ENCODE results near the gene CHTF8.

CHTF8 gene

GRCh38 chr16:69112285-69113129, 19.9 kb downstream of the CHTF8 start:
- DNase-seq (ENCODE audit: low read depth, low spot score): no peak

GRCh38 chr16:69111876-69112230, 20.5 kb downstream of the CHTF8 start:
- no peak for DNase-seq (ENCODE audit: low read depth, low spot score)

GRCh38 chr16:69111216-69111875, 21.0 kb downstream of the CHTF8 start:
- no peak for DNase-seq (ENCODE audit: low read depth, low spot score)

GRCh38 chr16:69110406-69110805, 22.0 kb downstream of the CHTF8 start:
- DNase-seq (ENCODE audit: low read depth, low spot score): no peak

- DNase-seq (ENCODE audit: low read depth, low spot score): no peak
These were observed 22.7 kb downstream of the CHTF8 start for GRCh38 chr16:69109486-69110270.

GRCh38 chr16:69108905-69109252, 23.5 kb downstream of the CHTF8 start:
- no peak for DNase-seq (ENCODE audit: low read depth, low spot score)

- DNase-seq (ENCODE audit: low read depth, low spot score): no peak
These were observed 24.1 kb downstream of the CHTF8 start for GRCh38 chr16:69108064-69108904.

GRCh38 chr16:69107316-69107962, 24.9 kb downstream of the CHTF8 start:
- no peak for DNase-seq (ENCODE audit: low read depth, low spot score)

GRCh38 chr16:69106491-69107315, 25.7 kb downstream of the CHTF8 start:
- no peak for DNase-seq (ENCODE audit: low read depth, low spot score)

- no peak for DNase-seq (ENCODE audit: low read depth, low spot score)
These were observed 26.7 kb downstream of the CHTF8 start, which contains the start of gene HAS3 for GRCh38 chr16:69105501-69106361. TSS of gene HAS3 (plus strand) at chr16:69105653. CDS start at chr16:69109396, 3,743 bp downstream.

GRCh38 chr16:69100071-69100691, 32.2 kb downstream of the CHTF8 start:
- no peak for DNase-seq (ENCODE audit: low read depth, low spot score)

- no peak for DNase-seq (ENCODE audit: low read depth, low spot score)
These were observed 37.2 kb downstream of the CHTF8 start for GRCh38 chr16:69095193-69095592.

GRCh38 chr16:69094501-69094900, 37.9 kb downstream of the CHTF8 start:
- DNase-seq (ENCODE audit: low read depth, low spot score): no peak

- no peak for DNase-seq (ENCODE audit: low read depth, low spot score)
These were observed 38.4 kb downstream of the CHTF8 start for GRCh38 chr16:69093974-69094373.

GRCh38 chr16:69089091-69089910, 43.1 kb downstream of the CHTF8 start:
- no peak for DNase-seq (ENCODE audit: low read depth, low spot score)

- no peak for DNase-seq (ENCODE audit: low read depth, low spot score)
These were observed 43.7 kb downstream of the CHTF8 start for GRCh38 chr16:69088684-69089083.

- DNase-seq (ENCODE audit: low read depth, low spot score): no peak
These were observed 45.2 kb downstream of the CHTF8 start for GRCh38 chr16:69087161-69087581.

All from brain pericyte (primary cell).